ENCODE results near the gene KRTAP4-7.

KRTAP4-7 gene

DNA sequence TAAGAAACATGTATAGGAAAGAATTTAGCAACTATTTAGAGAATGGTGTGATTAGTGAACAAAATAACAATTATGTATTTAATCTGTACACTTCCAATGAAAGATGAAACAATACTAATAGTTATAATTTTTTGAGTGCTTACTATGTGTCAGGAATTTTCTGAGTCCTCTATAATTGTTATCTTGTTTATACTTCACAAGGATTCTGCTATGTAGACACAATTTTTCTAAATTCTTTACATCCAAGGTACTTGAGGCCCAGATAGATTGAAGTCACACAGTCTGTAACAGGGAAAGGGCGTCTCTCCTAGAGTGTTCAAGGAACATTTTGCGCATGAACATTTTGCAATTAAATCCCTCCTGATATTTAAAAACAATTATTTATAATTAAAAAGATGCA, 41.1 kb downstream of the KRTAP4-7 start:
- H3K4me3 ChIP-seq (ENCODE audit: low read length), result no peak overlapping the region
- TF ChIP-seq CTCF (conservative IDR thresholded peaks at IDR 0.05; ENCODE audit: low read depth, low read length), result no peak
- DNase-seq (ENCODE audit: low read depth), result no peak

GRCh38 chr17:41126412-41126811, 42.5 kb downstream of the KRTAP4-7 start:
- H3K4me3 ChIP-seq (ENCODE audit: low read length), result no peak overlapping the region
- no peak for TF ChIP-seq CTCF (conservative IDR thresholded peaks at IDR 0.05; ENCODE audit: low read depth, low read length)
- DNase-seq (ENCODE audit: low read depth), result no peak

- no peak for DNase-seq (ENCODE audit: low read depth)
- TF ChIP-seq CTCF (conservative IDR thresholded peaks at IDR 0.05; ENCODE audit: low read depth, low read length), result no peak
- H3K4me3 ChIP-seq (ENCODE audit: low read length), result no peak overlapping the region
These were observed 43.4 kb downstream of the KRTAP4-7 start for GRCh38 chr17:41127371-41127770.

DNA sequence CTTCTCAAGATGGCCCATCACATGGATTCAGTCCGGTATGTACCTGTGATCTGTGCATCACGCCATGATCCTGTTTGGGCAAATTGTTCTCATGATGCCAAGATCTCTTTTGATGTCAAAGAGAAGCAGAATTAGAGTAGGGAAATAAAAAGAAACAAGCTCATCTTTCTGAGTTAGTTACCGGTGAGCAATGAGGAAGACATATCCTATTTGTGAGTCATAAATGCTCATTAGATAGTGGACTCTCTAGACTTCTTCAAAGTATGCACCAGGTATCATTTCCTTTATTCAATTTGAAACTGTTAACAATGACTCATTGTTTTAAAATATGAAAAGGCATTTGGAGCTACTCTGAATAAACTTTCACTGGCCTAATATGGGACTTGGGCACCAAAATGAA, 48.0 kb downstream of the KRTAP4-7 start:
- no peak for TF ChIP-seq CTCF (conservative IDR thresholded peaks at IDR 0.05; ENCODE audit: low read depth, low read length)
- no peak overlapping the region for H3K4me3 ChIP-seq (ENCODE audit: low read length)
- DNase-seq (ENCODE audit: low read depth), result no peak

DNA sequence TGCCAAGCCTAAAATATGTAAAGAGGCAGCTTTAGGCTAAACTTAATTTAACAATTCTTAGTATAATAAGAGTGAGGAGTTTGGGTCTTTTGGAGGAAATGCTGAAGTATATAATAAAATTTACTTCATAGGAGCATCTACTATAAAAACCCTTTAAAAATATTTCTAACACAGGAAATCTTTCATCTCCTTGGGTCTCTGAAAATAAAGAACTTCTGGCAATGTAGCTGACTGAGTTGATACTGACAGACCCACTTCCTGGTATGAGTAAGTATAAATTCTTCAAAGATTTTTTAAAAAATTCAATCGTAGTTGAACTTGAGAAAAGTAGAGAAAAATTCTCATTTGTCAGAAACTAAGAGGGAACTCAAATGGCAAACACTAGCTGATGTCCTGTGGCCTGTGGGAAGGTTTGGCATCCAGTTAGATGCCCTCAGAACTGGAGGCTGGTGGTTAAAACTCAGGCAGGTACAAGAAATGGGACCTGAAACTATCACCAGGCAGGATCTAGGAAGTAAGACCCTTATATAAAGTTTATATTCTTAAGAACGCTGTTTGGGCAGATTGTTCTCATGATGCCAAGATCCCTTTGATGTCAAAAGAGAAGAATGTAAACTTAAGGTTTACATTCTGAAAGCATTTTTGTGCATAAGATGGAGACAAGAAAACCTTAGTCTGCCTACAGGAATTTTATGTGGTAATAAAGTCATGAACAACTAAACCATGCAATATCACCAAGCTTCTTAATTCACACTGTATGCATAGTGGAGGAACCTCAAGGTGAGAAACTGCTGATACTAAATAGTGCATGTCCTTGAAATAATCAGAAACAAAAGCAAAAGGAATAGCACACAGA, 50.2 kb downstream of the KRTAP4-7 start:
- no peak for TF ChIP-seq CTCF (conservative IDR thresholded peaks at IDR 0.05; ENCODE audit: low read depth, low read length)
- H3K4me3 ChIP-seq (ENCODE audit: low read length), result no peak overlapping the region
- no peak for DNase-seq (ENCODE audit: low read depth)

All from retinal pigment epithelial cell (primary cell).